Stimulated activated CD4-positive, alpha-beta T cell treated with anti-CD3 and anti-CD28 coated beads, Interleukin-15, amount 100 ng/mL, for 48 hours (primary cell): ENCODE measurements around the gene ECI1.
"Not testable (repeated sequence)": the region's sequence is repeated elsewhere in the genome, so short reads cannot be mapped to it uniquely, and the experiment has no call there.

Experiments
- DNase-seq, 2 donors: peaks; one replicate each; pipeline ENCODE4 v3.0.0-alpha.2; 2020; ENCODE audit warnings: low read depth in 2 of 2

ECI1 gene

DNA sequence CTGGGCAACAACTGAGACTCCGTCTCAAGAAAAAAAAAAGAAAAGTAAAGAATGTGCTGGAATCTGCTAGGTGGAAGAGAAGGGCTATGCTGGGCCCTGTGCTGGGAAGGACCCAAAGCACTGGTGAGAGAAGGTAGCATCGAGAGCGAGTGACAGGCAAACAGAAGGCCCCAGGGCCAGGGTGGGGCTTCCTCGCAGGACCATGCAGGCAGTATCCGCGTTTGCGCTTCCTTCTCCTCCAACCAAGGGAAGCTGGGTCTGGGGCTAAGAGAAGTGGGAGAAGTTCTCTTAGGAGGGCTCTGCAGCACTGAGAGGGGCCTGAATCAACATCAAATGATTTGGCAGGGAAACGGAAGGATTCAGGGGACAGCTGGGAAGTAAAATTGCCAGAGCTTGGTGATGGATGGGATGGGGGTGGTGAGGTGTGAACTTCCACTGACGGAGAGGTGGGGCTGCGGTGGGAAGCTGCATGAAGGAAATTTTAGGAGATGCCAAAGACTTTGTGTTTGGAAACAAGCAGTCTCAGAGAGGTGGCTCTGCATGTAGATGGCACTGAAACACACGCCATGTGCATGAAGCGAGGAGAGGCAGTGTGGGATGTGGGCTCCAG lies 5.2 kb upstream of the ECI1 start:
- DNase-seq = no peak

DNA sequence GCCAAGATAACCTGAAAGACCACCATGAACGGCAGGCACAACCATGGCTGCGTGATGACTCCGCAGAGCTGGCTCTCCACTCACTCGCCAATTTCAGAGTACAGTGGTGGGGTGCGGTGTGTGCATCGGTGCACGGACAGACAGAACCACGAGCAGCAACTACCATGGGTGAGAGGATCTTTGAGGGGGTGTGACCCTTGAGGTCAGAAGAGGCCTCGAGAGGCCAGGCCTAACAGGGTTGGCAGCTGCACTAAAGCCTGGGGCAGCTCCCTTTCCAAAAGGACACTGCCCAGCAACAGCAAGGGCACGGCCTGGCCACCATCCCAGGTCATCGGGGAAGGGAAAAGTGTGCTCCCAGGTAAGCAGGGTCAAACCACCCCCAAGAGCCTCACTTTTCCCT lies 1.9 kb upstream of the ECI1 start:
- no peak for DNase-seq

DNA sequence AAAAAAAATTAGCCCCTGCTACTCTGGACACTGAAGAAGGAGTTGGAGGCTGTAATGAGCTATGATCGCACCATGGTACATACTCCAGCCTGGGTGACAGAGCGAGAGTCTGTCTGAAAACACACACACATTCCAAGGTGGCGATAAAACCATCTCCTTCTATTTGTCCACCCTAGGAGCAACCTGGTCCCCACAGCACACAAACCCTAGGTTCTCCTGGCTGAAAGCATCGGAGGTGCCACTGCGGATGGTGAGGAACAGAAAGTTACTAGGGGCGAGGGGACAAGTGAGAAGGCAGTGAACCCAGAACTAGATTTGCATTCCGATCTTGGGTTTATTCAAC lies 1.4 kb upstream of the ECI1 start:
- DNase-seq = no peak

DNA sequence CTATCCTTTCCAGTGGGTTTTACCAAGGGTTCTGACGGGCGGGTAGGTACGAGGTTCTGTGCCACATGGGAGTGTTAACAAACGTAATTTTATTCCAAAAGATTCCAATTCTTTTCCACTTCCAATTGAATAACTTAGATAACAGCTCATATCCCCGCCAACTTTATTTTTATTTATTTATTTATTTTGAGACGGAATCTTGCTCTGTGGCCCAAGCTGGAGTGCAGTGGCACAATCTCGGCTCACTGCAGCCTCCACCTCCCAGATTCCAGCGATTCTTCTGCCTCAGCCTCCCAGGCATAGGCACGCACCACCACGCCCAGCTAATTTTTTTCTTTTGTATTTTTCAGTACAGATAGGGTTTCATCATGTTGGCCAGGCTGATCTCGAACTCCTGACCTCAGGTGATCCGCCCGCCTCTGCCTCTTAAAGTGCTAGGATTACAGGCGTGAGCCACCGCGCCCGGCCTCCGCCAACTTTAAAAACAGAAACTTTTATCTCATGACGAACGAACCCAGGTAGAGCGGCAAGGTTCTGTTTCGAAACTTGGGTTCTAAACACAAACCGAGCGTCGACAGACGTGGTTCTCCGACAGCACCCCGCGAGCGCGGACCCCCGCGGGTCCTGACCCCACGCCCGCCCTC lies 613 bp downstream of the ECI1 start:
- no peak for DNase-seq

DNA sequence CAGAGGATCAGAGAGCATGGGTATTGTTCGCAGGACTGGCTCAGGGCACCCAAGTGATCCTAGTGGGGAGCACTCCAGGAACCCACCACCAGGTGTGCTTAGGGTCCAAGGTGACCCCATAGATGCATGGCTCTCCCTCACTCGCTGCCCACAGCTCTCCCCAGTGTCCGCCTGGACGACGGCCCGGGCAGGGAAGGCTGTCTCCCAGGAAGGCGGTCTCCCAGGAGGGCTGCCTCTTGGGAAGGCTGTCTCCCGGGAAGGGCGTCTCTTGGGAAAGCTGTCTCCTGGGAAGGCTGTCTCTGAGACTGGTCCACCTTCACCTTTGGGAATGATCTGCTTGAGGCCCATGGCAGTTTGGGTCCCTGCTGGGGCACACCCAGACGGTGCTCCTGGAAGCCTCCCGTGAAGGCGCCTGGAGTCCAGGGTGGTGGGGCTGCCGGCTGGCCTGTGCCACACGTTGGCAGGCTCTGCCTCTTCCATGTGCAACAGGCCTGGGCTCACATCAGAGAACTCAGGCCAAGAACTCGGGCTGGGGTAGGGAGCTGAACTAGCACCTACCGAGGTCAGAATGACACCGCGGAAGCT lies 5.0 kb downstream of the ECI1 start:
- no peak for DNase-seq

DNA sequence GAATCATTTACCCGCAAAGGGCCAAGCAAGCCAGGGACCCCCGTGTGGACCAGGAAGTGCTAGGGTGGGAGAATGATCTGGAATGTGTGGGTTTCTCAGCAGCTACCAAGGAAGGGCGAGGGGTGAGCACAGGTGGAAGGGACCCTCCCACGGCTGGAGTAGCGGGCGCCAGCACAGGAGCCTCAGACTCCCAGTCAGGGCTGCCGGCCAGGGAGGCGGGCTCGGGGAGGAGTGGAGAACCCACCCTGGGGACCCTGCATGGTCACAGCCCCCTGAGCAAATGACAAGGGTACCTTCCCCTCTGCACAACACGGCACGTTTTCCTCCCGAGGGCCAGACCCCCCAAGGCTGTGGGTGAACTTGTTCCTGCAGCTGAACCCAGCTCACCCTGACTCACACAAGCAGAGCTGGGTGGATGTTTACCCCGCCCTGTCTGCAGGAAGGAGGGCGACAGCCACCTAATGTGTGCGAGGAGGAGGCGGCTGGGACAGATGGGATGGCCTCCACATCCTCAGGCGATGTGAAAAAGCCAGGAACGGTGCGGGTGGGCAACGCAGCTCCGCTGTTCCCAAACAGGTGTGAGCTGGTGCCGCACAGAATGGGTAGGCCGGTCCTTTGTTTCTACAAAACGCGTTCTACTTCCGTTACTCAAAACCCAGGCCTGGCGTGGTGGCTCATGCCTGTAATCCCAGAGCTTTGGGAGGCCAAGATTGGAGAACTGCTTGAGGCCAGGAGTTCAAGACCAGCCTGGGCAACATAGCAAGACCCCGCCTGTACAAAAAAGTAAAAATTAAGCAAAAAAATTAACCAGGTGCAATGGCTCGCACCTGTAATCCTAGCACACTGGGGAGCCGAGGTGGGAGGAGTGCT lies 6.2 kb downstream of the ECI1 start:
- DNase-seq = no peak

DNA sequence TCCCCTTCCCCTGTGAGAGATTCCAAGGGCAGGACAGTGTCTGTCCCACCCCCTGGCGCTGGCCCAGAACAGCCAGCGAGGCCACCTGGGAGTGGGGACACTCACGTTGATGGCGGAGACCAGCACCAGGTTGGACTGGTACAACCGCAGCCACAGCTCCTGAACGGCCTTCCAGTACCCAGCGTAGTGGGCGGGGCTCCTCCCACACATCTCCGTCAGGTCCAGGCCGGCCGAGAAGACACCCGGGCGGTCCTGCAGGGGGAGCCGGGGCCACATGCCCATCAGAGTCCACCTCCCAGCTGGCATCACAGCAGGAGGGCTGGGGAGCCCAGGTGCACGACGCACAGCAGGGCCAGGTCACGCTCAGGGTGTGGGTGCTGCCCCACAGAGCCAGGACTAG lies 7.1 kb downstream of the ECI1 start:
- no peak for DNase-seq

DNA sequence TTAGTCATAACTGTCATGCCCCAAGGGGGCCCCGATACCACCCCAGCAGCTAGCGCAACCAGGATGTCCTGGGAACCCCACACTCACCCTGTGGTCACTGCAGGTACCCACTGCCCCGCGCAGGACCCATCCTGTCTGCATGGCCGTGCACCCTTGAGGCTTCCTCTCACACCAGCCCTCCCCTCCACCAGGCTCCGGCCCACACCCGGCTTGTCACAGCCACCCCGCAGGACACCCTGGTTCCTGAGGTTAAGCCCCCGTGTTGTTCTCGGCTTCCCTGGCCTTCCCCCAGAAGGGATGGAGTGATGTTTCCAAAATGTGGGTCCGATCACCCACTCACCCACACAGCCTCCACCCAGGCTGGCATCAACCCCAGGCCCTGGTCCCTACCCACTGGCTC lies 7.6 kb downstream of the ECI1 start:
- no peak for DNase-seq

DNA sequence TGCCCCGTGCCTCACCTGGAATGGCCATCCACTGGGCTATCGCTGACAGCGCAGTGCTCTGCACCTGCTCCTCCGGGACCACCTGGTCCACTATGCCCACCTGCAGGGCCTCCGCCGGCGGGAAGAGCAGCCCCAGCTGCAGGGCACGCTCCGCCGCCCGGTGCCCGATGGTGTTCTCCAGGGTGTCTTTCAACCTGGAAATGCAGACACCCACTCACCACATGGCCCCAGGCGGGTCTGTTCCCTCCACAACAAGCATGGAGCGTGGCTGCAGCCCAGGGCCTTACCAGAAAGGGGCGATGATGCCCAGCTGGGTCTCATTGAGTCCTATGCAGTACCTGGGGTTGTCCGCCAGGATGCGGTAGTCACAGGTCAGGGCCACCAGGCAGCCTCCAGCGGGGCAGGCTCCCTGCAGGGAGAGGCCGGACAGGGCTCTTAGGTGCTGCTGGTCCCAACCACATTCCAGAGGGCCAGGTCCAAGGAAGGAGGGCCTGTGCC lies 8.3 kb downstream of the ECI1 start:
- no peak for DNase-seq

DNA sequence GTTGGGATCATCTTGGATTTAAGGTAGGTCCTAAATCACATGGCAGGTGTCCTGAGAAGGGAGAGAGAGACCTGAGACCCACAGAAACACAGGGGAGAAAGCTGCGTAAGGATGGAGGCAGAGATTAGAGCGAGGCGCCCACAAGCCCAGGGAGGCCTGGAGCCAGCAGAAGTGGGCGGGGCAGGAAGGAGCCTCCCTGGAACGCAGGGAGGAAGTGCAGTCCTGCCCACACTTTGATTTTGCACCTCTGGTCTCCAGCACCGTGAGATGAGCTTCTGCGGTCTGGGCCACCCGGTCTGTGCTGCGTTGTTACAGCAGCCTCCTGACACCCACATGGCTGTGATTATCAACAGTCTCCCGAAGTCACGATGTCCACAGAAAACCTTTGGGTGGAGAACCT lies 8.8 kb downstream of the ECI1 start:
- no peak for DNase-seq

DNA sequence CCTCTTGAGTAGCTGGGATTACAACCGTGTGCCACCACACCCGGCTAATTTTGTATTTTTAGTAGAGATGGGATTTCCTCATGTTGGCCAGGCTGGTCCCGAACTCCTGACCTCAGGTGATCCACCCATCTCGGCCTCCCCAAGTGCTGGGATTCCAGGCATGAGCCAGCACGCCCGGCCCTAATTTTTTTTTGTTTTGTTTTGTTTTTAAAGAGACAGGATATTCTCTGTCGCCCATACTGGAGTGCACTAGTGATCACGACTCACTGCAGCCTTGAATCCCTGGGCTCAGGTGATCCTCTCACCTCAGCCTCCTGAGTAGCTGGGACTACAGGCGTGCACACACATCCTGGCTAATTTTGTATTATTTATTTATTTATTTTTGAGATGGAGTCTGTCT lies 11.1 kb downstream of the ECI1 start:
- DNase-seq = not testable (repeated sequence)

DNA sequence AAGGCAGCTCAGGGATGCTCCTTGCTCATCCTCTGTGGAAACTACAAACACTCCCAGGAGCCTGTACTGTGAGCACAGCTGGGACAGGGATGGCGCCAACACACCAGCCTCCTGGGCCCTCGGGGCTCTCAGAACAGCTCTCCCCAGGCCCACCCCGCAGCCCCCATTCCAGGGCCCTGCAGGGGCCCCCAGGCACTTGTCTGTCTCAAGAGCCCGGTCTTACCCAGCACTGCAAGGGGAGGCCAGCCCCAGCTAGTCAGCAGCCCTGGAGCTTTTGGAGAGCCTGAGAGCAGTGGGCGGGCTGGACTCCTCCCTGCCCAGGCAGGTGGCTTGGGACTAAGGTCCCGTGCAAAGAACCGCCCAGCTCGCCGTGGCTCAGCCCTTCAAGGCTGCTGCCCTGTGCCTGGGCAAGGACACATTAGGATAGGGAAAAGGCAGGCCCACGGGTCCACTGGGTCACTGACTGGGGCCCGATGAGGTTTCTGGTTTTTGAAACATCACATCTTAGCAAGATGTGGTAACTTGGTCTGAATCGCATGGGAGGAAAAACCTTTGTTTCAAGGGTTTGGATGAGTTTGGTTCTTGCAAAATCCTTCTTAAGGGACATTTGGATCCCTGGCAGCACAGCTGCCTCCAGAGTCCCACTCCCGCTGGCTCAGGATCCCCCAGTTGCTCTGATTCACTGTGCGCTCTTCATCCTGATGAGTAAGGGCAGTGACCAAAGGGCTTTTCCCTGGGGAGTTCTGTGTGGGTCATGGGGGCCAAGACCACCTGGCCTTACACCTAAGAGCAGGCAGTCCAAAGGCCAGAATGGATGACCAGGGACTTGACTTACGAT lies 12.3 kb downstream of the ECI1 start:
- DNase-seq = no peak

DNA sequence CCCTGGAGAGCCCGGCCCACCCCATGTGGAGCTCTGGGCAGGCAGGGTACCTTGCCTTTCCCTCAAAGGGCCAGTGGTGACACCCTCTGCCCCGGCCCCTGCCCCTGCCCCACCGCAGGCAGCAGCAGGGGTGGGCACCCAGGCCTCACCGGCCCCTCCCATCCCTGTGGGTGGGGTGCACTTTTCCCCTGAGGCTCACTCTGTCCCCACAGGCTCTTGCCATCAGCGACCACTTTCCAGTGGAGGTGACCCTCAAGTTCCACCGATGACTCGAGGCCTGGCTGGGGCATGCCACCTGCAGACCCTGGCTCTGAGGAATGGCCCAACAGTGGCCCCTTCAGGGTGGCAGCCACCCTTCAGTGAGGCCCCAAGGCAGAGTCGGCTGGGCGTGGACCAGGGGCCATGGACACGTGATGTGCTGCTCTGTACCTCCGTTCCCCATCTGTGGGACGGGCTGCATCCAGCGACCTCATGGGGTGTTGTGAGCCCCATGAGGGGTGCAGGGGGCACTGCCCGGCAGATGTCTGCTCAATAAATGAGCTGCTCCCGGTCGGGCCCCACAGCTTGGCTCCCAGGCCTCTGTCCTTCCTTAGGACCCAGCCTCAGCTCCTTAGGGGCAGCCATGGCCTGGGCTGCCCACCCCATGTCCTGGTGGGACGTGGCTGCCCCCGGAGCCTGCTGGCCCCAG lies 13.1 kb downstream of the ECI1 start:
- no peak for DNase-seq

DNA sequence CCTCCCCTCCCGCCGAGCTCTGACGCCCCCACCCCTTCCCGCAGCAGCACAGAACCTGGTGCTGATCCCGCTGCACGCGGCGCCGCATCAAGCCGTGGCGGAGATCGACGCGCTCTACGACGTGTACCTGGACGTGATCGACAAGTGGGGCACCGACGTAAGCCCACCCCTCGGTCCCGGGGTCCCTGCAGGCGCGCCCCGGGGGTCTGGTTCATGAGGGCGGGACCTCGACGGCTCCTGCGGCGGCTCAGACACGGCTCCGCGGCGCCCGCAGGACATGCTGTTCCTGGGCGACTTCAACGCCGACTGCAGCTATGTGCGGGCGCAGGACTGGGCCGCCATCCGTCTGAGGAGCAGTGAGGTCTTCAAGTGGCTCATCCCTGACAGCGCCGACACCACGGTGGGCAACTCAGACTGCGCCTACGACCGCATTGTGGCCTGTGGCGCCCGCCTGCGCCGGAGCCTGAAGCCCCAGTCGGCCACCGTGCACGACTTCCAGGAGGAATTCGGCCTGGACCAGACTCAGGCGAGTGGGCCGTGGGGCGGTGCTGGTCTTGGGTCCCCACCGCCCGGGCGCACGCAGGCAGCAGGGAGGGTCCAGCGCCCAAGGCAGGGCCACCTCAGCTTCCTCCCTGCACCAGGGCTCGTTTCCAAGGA lies 13.8 kb downstream of the ECI1 start:
- no peak for DNase-seq

DNA sequence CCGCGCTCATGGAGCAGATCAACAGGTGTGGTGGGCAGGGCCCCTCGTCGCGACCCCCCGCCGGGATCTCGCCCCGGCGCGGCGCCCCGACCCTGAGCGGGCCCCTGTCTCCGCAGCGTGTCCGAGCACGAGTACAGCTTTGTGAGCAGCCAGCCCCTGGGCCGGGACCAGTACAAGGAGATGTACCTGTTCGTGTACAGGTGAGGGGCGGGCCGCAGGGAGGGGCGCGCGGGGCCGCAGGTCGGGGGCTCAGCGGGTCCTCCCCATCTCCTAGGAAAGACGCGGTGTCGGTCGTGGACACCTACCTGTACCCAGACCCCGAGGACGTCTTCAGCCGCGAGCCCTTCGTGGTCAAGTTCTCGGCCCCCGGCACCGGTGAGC lies 14.3 kb downstream of the ECI1 start:
- DNase-seq = no peak

DNA sequence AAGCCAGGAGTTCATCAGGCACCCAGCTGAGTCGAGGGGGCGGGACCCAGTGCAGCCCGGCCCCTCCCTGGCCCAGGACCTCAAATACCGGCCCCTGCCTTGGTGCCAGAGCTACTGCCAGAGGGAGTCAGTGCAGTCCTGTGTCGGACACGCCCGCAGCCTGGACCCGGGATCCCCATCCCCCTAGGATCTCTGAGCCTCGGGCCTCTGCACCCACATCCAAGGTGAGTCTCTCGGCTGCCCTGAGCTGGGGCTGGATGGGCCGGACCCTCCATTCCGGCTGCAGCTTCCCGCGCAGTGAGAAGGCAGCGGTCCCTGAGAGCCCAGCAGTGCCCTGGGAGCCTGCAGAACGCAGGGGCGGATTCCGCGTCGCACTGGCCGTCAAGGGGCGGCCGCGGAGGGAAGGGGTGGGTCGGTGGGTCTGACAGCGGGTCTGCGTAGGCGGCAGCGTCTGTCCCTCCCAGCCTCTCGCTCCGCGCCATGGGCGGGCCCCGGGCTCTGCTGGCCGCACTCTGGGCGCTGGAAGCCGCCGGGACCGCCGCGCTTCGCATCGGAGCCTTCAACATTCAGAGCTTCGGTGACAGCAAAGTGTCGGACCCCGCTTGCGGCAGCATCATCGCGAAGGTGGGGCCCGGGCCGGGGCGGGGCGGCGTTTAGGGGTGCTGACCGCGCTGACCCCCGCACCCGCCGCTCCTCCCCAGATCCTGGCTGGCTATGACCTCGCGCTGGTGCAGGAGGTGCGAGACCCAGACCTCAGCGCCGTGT lies 14.9 kb downstream of the ECI1 start, which contains the start of gene DNASE1L2:
TSS of gene DNASE1L2 (plus strand) at position 108 of the 765 bp plus-strand sequence. CDS start at position 481, 373 bp downstream.
- DNase-seq = no peak

DNA sequence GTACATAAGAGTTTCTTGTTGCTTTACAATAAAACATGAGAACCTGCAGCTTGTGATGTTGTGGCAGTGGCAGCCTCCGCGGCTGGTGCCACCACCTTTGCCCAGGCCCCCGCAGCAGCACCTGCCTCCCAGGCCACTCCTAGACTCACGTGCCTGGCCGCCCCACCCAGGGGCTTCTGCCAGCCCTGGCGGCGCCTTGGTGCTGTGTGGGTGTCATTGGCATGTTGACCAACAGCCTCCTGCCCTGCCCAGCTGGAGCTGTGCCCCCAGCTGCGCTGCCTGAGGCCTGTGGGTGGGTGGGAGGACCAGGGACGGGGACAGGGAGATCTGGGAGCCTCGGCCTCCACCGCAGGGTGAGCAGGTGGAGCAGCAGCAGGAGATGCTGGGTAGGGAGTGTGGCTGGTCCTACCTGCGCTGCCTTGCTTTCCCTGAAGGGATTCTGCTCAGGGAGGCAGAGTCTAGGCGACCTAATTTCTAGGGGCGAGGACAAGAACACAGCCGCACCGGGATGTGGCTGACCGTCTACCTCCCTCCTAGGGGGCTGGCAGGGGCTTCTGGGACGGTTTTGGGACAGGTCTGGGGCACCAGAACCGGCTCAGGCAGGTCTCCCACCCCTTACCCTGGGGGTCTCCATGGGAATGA lies 15.6 kb downstream of the ECI1 start:
- no peak for DNase-seq

DNA sequence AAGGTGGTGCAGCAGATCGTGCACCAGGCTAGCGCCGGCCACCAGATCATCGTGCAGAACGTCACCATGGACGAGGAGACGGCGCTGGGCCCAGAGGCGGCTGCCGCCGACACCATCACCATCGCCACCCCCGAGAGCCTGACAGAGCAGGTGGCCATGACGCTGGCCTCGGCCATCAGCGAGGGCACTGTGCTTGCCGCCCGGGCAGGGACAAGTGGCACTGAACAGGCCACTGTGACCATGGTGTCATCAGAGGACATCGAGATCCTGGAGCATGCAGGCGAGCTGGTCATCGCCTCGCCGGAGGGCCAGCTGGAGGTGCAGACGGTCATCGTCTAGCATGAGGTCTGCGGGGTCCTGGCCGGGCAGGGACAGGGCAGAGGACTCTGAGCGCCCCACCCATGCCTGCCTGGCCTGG lies 16.1 kb downstream of the ECI1 start:
- no peak for DNase-seq

DNA sequence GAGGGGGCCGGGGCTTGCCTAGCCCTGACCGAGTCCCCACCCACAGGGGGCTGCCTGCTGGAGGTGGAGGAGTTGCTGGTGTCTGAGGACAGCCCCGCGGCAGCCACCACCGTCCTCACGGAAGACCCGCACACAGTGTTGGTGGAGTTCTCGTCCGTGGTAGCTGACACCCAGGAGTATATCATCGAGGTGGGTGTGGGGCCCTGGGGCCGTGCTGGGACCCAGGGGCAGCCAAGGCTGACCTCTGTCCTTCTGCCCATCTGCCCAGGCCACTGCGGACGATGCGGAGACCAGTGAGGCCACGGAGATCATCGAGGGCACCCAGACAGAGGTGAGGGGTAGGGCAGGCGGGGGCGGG lies 16.6 kb downstream of the ECI1 start:
- no peak for DNase-seq
